GM18868 (cell line): ENCODE data around the gene CCDC158.
"Not testable (repeated sequence)": the region's sequence is repeated elsewhere in the genome, so short reads cannot be mapped to it uniquely, and the experiment has no call there.

Experiments used
- ATAC-seq: cut with Tn5 transposase; IDR thresholded peaks from one replicate; pipeline ENCODE4 v1.9.1; 2021; ENCODE audit warnings: mild to moderate bottlenecking, moderate library complexity; ENCODE audit not compliant: unreplicated experiment

The CCDC158 gene

GRCh38 chr4:76374798-76375197 lies 46.1 kb downstream of the CCDC158 start:
- ATAC-seq, result no peak

DNA sequence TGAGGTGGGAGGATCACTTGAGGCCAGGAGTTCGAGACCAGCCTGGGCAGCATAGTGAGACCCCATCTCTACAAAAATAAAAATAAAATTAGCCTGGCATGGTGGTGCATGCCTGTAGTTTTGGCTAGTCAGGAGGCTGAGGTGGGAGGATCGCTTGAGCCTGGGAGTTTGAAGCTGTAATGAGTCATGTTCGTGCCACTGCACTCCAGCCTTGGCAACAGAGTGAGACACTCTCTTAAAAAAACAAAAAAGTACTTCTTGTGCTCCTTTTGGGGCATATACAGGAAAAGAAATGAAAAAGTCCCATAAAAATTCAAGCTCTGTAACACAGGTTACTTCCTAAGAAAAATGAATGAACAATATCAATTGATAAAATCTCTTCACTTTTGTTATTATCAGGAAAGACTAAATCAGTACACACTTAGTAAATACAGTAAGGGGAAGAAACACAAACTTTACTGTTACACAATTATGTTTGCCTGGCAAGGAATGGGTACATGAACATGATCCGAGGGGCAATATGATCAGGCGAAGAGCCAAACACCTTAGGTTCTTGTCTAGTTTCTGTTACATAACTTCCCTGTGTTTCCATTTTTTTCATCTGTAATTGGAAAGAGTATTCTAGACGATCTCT lies 46.9 kb downstream of the CCDC158 start:
- no peak for ATAC-seq

DNA sequence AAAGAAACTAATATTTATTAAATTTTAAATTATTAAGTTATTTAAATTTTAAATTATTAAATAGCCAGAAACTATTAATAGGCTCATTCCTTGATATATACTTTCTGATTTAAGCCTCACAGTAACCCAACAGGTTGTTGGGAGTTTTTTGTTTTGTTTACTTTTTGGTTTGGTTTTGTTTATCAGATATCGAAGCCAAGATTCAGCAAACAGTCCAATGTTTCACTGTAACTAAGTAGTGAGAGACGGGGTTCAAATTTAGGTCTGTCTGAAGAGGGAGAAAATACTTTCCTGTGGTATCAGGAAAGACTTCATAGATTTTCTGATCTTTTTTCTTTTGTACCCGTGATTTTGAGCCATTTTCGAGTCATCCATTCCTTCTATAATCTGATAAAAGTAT lies 54.2 kb downstream of the CCDC158 start:
- ATAC-seq, result no peak

DNA sequence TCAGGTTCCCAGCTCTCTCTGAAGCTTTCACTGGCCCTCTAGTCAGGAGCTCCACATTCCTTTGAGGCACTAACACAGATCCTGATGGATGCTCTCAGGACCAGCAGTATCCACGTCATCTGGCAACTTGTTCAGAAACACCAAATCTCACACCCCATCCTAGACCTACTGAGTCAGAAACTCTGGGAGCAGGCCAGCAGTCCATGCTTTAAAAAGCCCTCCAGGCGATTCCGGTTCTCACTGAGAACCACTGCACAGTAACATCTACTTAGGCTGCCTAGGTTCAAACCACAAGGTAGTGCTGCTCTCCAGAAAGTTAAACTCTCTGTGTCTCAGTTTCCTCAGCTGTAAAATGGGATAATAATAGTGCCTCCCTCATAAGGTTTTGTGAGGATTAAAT lies 55.3 kb downstream of the CCDC158 start:
- no peak for ATAC-seq

GRCh38 chr4:76364763-76365162 lies 56.2 kb downstream of the CCDC158 start:
- no peak for ATAC-seq

- ATAC-seq, result no peak
These were observed 57.2 kb downstream of the CCDC158 start for GRCh38 chr4:76363556-76364290.

DNA sequence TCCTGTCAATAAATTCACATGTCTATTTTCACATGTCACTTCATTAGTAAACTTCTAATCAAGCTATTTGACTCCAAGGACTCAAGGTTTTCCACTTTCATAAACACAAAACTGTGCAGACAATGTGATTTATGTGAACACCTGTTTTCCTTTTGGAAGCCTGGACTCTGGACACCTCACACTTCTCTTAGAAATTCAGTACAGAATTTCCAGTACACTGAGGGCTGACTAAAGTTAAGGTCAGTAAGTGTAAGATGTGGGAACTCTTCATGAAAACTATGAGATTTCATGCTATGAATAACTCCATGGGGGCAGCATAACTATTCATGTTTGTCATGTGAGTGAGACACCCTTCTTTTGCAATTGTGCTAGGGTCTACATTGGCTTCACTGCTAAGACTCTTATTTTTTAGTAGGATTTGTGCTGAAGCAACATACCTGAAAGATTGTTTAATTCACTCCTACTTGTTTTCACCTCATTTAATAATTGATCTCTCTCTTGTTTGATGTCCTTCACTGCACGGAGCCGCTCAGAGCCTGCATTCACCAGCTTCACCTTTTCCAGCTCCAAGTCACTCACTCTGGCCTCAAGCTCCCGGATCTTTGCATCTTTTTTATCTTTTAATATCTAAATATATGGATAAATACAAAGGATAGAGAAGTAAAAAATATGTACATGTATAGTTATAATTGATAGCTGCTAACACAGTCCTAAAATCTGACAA lies 59.1 kb downstream of the CCDC158 start:
- no peak for ATAC-seq

DNA sequence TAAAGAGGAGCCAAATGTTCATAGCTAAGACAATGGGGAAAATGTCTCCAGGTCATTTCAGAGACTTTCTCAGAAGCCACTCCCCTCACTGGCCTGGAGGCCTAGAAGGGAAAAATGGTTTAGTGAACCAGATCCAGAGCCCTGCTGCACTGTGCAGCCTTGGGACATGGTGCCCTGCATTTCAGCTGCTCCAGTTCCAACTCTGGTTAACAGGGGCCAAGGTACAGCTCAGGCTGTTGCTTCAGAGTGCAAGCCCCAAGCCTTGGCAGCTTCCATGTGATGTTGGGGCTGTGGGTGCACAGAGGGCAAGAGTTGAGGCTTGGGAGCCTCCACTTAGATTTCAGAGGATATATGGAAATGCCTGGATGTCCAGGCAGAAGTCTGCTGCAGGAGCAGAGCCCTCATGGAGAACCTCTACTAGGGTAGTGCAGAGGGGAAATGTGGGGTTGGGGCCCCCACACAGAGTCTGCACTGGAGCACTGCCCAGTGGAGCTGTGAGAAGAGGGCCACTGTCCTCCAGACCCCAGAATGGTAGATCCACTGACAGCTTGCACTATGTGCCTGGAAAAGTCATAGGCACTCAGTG lies 61.0 kb downstream of the CCDC158 start:
- not testable (repeated sequence) for ATAC-seq

DNA sequence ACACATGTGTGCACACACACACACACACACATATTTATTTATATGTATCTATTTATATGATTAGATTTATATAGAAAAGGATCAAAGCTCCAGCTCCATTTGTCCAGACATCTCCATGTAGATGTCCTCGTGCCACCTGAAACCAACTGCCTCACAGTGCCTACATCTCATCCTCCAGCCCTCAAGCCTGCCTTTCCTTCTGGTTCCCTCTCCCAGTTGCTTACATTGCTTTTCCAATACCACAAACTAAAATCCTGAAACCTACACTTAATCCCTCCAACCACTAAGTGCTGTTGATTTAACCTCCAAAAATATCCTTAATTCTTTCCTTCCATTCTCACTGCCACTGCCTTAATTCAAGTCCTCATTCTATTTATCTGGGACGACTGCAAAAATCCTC lies 63.0 kb downstream of the CCDC158 start:
- ATAC-seq, result no peak

DNA sequence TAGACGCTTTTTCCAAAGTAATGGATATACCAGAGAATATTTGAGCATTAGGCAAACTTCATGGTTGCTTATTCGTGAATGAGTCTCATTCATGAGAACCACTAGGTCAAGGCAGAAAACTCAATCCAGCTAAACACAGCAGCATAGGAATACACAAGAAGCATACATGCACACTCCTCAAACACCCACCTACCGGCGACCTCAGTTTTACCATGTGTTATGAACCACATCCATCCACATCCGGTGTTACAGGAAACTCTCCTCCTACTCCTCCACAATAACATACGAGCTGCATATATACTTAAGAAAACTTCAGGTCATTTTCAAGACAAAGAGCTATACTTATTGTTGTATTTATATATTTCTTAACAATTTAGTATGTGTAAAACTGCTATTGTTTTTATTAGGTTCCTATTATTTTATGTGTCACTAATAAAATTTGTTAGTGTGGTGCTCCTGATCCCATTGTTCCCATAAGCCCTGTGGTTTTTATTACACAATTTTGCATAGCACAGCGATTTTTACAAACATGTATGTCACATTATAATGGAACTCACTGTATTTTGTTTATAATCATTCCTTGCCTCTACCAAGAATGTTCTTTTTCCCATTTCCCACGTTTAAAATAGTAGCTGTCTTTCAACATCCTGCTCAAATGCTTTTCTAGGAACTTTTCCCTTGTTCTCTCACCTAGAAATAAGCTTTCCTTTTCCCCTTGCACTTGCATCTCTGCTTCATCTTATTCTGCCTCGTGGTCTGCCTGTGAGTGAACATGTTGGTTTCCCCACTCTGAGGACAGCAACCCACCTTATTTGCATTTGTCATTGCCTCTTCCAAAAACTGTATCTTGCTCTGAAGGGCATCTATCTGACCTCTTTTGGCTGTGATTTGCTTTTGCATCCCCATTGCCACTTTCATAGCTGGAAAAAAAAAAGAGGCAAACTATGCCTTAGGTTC lies 66.1 kb downstream of the CCDC158 start:
- no peak for ATAC-seq

DNA sequence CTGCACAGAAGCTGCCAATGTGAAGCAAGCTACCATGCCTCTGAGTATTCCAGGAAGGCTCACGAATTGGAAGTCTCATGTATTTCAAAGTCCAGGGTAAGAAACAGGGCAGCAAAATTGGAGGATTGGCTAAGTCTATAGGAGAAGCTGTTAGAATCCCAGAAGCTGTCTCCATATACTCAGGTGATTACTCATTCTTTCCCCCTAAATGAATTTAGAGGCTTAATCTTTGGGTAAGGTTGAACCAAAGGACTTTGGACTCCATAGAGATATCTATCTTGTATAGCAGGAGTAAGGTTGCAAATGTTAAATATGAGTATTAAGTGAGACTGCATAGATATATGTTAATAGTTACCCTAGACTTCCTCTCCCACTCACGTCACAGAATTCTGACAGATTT lies 78.1 kb downstream of the CCDC158 start:
- ATAC-seq, result no peak

- no peak for ATAC-seq
These were observed 78.8 kb downstream of the CCDC158 start for GRCh38 chr4:76342191-76342590.

DNA sequence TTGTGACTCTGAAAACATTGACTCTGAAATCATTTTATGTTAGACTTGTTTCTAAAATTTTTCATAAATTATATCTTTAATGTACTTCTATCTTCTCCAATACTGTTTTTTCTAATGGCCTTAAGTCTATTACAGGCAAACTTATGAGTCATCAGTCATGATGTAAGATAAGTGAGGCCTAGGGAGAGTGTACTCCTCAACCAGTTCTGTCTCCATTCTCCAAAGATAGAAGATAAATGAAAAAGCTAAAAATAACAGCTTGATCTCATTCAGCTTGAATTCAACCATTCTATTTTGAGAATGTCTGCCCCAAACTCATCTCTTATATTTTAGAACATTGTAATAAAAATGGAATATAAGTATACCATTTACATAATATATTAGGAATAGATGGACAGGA lies 79.9 kb downstream of the CCDC158 start:
- no peak for ATAC-seq

DNA sequence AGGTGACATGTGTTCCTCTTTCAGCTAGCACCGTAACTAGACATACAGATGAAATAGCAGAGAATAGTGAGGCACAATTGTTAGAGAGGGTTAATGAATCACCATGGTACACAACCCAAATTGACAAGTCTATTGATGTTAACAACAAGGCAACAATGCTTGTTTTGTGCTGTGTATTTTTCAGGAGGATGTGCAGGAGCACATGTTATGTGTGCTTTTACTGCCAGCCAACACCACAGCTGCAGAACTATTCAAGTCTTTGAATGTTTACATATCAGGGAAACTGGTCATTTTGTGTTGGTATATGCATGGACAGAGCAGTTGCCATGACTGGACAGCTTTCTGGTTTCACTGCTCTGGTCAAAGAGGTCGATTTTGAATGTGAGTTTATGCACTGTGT lies 81.6 kb downstream of the CCDC158 start:
- ATAC-seq, result no peak

DNA sequence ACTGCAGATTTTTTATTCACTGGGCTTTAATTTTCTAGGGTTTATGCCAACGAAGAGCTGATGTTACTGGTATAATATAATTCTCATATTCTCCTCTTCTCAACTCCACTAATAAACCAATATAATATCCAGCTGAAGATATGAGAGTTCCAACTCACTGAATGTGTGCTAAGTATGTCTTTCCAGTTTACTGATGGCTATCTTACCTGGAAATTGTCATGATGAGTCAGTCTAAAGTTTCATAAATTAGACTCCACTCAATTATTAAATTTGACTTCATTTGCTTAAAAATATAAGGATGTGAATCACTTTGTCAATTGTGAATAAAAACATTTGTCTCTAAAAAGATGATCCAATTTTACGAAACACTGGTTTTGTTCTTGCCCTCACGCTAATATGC lies 86.1 kb downstream of the CCDC158 start:
- no peak for ATAC-seq

- ATAC-seq, result no peak
These were observed 94.4 kb downstream of the CCDC158 start for GRCh38 chr4:76326515-76326914.

GRCh38 chr4:76325072-76325471 lies 95.9 kb downstream of the CCDC158 start:
- no peak for ATAC-seq

DNA sequence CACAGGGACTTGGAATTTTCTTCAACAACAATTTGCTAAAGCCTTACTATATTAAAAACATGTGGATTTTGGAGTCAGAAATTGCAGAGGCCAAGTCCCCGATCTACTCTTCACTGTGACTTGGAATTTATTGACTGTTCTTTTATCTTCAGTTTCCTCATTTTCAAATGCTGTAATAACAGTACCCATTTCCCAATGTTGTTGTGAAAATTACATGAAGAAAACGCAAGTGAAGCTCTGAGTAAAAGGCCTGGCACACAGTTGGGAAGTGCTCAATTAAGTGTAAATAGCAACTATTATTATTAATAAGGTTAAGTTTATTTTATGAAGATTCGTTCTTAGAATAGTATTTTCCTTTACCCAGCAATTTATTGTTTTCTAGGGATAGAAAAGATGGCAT lies 98.7 kb downstream of the CCDC158 start:
- ATAC-seq, result no peak

DNA sequence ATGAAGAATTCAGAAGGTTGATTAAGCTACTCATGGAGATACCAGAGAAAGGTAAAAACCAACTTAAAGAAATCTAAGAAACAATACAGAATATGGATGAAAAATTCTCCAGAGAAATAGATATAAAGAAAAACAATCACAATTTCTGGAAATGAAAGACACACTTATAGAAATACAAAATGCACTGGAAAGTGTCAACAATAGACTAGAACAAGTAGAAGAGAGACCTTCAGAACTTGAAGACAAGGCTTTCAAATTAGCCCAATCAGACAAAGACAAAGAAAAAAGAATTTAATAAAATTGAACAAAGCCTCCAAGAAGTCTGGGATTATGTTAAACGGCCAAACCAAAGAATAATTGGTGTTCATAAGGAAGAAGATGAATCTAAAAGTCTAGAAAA lies 104.8 kb downstream of the CCDC158 start:
- ATAC-seq, result no peak

GRCh38 chr4:76315267-76315918 lies 105.5 kb downstream of the CCDC158 start:
- no peak for ATAC-seq
